K562 (cell line): ENCODE data around the gene PGBD1. TPM values are rescaled to one million over a fixed set of nuclear protein-coding genes. Genes with fewer than 3 reads are reported as not detected.

Experiments used
- CAMTA2 ChIP-seq: fragments of 250-450 bp; sonication (Bioruptor Pico); conservative IDR thresholded peaks from 2 replicates; pipeline ENCODE4 v1.5.1; 2022
- CBX3 ChIP-seq, 2 experiments: IDR thresholded peaks; 1 replicate in 1 of 2; 2 replicates in 1 of 2; pipeline ENCODE4 v1.6.1; 2012; ENCODE audit warnings: inconsistent platforms in 2 of 2, low read length in 2 of 2, borderline replicate concordance in 1 of 2, control low read depth in 1 of 2
- CHAMP1 ChIP-seq: fragments of 450-650 bp; IDR thresholded peaks from 2 replicates; pipeline ENCODE4 v1.6.1; 2016; ENCODE audit warnings: mild to moderate bottlenecking
- CREB3 ChIP-seq: fragments of 450-650 bp; conservative IDR thresholded peaks from 2 replicates; pipeline ENCODE4 v1.6.1; 2016; ENCODE audit warnings: missing genetic modification characterization, low read depth, mild to moderate bottlenecking, missing compliant biosample characterization, moderate library complexity
- HDAC2 ChIP-seq: fragments of 450-650 bp; IDR thresholded peaks from 2 replicates; pipeline ENCODE4 v1.6.1; 2016; ENCODE audit warnings: mild to moderate bottlenecking
- MITF ChIP-seq: IDR thresholded peaks from 2 replicates; pipeline ENCODE4 v1.6.1; 2014; ENCODE audit warnings: antibody characterized with exemption
- MTA1 ChIP-seq: fragments of 450-650 bp; IDR thresholded peaks from 2 replicates; pipeline ENCODE4 v1.6.1; 2017; ENCODE audit warnings: borderline replicate concordance
- NELFE ChIP-seq: IDR thresholded peaks from 2 replicates; pipeline ENCODE4 v1.6.1; 2011; ENCODE audit warnings: mild to moderate bottlenecking; ENCODE audit not compliant: insufficient read depth, insufficient read length
- XRCC3 ChIP-seq: fragments of 450-650 bp; IDR thresholded peaks from 2 replicates; pipeline ENCODE4 v1.6.1; 2017; ENCODE audit warnings: mild to moderate bottlenecking, moderate library complexity
- ZMIZ1 ChIP-seq, 2 experiments: fragments of 150-350 bp in 1 of 2; IDR thresholded peaks; 2 replicates each; pipeline ENCODE4 v1.6.1; 2012 to 2016; ENCODE audit warnings: low read depth in 2 of 2, low read length in 2 of 2, mild to moderate bottlenecking in 1 of 2, moderate library complexity in 1 of 2
- ZNF212 ChIP-seq: fragments of 450-650 bp; formaldehyde crosslinking; IDR thresholded peaks from 2 replicates; pipeline ENCODE4 v1.4.0; 2020; ENCODE audit warnings: mild to moderate bottlenecking
- ZNF253 ChIP-seq: fragments of 250-450 bp; sonication (Bioruptor Pico); conservative IDR thresholded peaks from 2 replicates; pipeline ENCODE4 v1.6.1; 2021; ENCODE audit warnings: mild to moderate bottlenecking
- ZNF609 ChIP-seq: sonication (generic); formaldehyde crosslinking; IDR thresholded peaks from 2 replicates; pipeline ENCODE4 v1.8.1; 2023; ENCODE audit warnings: missing genetic modification reagents, mild to moderate bottlenecking, borderline replicate concordance
- polyA plus RNA-seq, 8 experiments: library from polyadenylated mRNA; depleted of rRNA in 4 of 8; stranded (reverse) in 5 of 8; unstranded in 3 of 8; fragments of >200 nt; fragmentation: Nextera tagmentation in 2 of 8; fragmentation: Illumina TruSeq in 1 of 8; extraction: Ambion mirVana in 2 of 8; extraction: Trizol in 1 of 8; gene quantifications; 2 replicates each; pipeline versions ENCODE4 v1.2.1 to v1.2.3, GENCODE V29; 2011 to 2014; ENCODE audit warnings: inconsistent platforms in 1 of 8, missing spikeins in 1 of 8
- total RNA-seq, 7 experiments: library from RNA; depleted of rRNA in 6 of 7; stranded (reverse); fragments of >200 nt in 6 of 7; fragmentation: Illumina TruSeq in 2 of 7; extraction: Trizol in 2 of 7; gene quantifications; 2 replicates each; pipeline versions ENCODE4 v1.2.1 to v1.2.3, GENCODE V29; 2011 to 2021; ENCODE audit warnings: low replicate concordance in 1 of 7

The PGBD1 gene
- total and polyA plus RNA-seq, 9 of the 15 experiments (the other 6 are each of a cell fraction or from before 2014, with no cell fraction given) = 3.3 to 9.0 (median 7.3) TPM

- peak; percentile 13 for TF ChIP-seq CHAMP1
- no peak for TF ChIP-seq NELFE
- no peak for TF ChIP-seq MITF
- TF ChIP-seq CREB3 (tag) = peak; percentile 98
- TF ChIP-seq CBX3 (IDR thresholded peaks at IDR 0.05; ENCODE audit: borderline replicate concordance in 1 of 2, low read length in 2 of 2) = no peak
- no peak; the same call in 1 of the 2 replicates for TF ChIP-seq ZNF212 (CRISPR knock-in tag)
- peak; percentile 50; the same call in 1 of the 2 replicates for TF ChIP-seq MTA1
- no peak for TF ChIP-seq CAMTA2 (CRISPR knock-in tag)
- TF ChIP-seq ZMIZ1 (IDR thresholded peaks at IDR 0.05; ENCODE audit: low read depth in 2 of 2, low read length in 2 of 2) = 0 out of 4 replicates have a peak, but pooled peaks of 1 of the 2 experiments have one; percentile 50
- no peak for TF ChIP-seq ZNF609
- no peak for TF ChIP-seq XRCC3
- no peak for TF ChIP-seq HDAC2
- no peak; the same call in 1 of the 2 replicates for TF ChIP-seq ZNF253 (CRISPR knock-in tag)
These were observed 55.1 kb downstream of the PGBD1 start (continued) for GRCh38 chr6:28336284-28337120.
